Measurements from ENCODE around the gene NLRP5. TPM values are rescaled to one million over a fixed set of nuclear protein-coding genes. Genes with fewer than 3 reads are reported as not detected.

Gene NLRP5
- total RNA-seq, 1 experiment from 2014 or later, result not detected

DNA sequence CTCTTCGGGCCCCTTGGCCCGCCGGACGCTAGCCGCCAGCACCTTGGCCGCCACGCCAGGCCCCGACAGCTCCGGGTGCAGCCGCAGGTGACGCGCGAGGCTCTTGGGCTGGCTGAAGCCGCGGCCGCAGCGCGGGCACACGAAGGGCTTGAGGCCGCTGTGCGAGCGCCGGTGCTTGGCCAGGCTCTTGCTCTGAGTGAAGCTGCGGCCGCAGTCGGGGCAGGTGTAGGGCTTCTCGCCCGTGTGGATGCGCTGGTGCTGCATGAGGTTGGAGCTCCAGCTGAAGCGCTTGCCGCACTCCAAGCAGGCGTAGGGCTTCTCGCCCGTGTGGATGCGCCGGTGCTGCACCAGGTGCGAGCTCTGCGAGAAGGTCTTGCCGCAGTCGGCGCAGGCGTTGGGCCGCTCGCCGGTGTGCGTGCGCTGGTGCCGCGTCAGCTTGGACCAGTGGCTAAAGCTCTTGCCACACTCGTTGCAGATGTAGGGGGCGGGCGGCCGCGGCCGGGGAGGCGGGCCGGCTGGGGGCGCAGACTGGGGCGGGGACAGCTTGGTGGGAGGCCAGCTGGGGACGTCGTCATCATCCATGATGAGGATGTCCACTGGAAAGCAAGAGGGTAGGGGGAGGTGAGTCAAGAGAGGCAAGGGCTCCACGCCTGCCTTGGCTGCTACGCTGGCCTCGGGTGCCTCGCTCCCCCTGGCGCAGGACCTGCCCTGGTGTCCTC, 102.1 kb downstream of the NLRP5 start:
- POLR2A ChIA-PET, result interaction anchor here (0.8 kb wide), 1 partner anchor 703 kb away, joined by 3 read pairs; no protein-coding TSS in a partner anchor
- no peak for TF ChIP-seq POLR2AphosphoS5 (IDR thresholded peaks at IDR 0.05; ENCODE audit: low read depth, low read length)
- no peak overlapping the region for H3K27ac ChIP-seq (ENCODE audit: low read length)
- no peaks in the 10 kb centered on the region for H3K9me3 ChIP-seq (ENCODE audit: control insufficient read depth, insufficient read depth, low read depth, low read length)
- ATAC-seq (no peak), DNase-seq (ENCODE audit: low read depth, low spot score) (no peak)
- no TSS peak for BruUV-seq (replicated peaks)
- H3K27me3 ChIP-seq (ENCODE audit: control insufficient read depth, insufficient read depth, low read length), result no peaks in the 10 kb centered on the region
- intact Hi-C loops (cut with micrococcal nuclease; ENCODE audit: unreplicated experiment) (no loop called here), in situ Hi-C loops (cut with HindIII; ENCODE audit: low pct_unique_long_range_greater_than_20kb, low sequenced_read_pairs) (no loop called here)
- CTCF ChIA-PET, result no interaction called here
- H3K36me3 ChIP-seq (ENCODE audit: control insufficient read depth, insufficient read depth, low read length), result no peaks in the 10 kb centered on the region
- H3K4me1 ChIP-seq (ENCODE audit: control insufficient read depth, insufficient read depth, low read length), result peaks cover 27% of the 10 kb centered on the region
- no peak overlapping the region for H3K4me3 ChIP-seq (ENCODE audit: low read depth in 2 of 2, low read length in 2 of 2)

DNA sequence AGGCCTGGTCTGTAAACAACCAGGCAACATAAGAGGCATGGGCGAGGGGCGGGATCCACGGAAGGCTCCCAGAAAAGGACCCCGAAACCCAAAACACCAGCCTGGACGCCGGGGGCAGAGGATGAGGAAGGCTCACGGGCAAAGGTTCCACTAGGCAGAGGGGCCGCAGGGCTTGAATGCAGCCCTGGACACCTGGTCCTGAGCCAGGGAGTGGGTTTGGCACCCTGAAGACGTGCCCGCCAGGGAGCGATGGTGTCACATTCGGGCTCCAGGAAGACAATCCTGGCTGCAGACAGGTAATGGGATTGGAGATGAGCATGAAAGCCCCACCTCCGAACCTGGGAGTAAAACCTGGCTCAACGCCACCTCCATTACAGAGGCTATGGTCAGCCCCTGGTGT, 102.8 kb downstream of the NLRP5 start:
- CTCF ChIA-PET, result no interaction called here
- intact Hi-C loops (cut with micrococcal nuclease; ENCODE audit: unreplicated experiment) (no loop called here), in situ Hi-C loops (cut with HindIII; ENCODE audit: low pct_unique_long_range_greater_than_20kb, low sequenced_read_pairs) (no loop called here)
- POLR2A ChIA-PET, result interaction anchor here (0.8 kb wide), 1 partner anchor 702 kb away, joined by 3 read pairs; no protein-coding TSS in a partner anchor
- no peak overlapping the region for H3K4me3 ChIP-seq (ENCODE audit: low read depth in 2 of 2, low read length in 2 of 2)
- BruUV-seq (replicated peaks), result no TSS peak
- no peaks in the 10 kb centered on the region for H3K36me3 ChIP-seq (ENCODE audit: control insufficient read depth, insufficient read depth, low read length)
- H3K9me3 ChIP-seq (ENCODE audit: control insufficient read depth, insufficient read depth, low read depth, low read length), result no peaks in the 10 kb centered on the region
- H3K4me1 ChIP-seq (ENCODE audit: control insufficient read depth, insufficient read depth, low read length), result peaks cover 27% of the 10 kb centered on the region
- ATAC-seq (no peak), DNase-seq (ENCODE audit: low read depth, low spot score) (no peak)
- TF ChIP-seq POLR2AphosphoS5 (IDR thresholded peaks at IDR 0.05; ENCODE audit: low read depth, low read length) (no peak), SIN3A (IDR thresholded peaks at IDR 0.05; ENCODE audit: borderline replicate concordance, insufficient read depth, low read depth, low read length) (no peak), TCF7L2 (IDR thresholded peaks at IDR 0.05; ENCODE audit: low read depth, low read length) (no peak)
- TF ChIP-seq, protein P1, sequence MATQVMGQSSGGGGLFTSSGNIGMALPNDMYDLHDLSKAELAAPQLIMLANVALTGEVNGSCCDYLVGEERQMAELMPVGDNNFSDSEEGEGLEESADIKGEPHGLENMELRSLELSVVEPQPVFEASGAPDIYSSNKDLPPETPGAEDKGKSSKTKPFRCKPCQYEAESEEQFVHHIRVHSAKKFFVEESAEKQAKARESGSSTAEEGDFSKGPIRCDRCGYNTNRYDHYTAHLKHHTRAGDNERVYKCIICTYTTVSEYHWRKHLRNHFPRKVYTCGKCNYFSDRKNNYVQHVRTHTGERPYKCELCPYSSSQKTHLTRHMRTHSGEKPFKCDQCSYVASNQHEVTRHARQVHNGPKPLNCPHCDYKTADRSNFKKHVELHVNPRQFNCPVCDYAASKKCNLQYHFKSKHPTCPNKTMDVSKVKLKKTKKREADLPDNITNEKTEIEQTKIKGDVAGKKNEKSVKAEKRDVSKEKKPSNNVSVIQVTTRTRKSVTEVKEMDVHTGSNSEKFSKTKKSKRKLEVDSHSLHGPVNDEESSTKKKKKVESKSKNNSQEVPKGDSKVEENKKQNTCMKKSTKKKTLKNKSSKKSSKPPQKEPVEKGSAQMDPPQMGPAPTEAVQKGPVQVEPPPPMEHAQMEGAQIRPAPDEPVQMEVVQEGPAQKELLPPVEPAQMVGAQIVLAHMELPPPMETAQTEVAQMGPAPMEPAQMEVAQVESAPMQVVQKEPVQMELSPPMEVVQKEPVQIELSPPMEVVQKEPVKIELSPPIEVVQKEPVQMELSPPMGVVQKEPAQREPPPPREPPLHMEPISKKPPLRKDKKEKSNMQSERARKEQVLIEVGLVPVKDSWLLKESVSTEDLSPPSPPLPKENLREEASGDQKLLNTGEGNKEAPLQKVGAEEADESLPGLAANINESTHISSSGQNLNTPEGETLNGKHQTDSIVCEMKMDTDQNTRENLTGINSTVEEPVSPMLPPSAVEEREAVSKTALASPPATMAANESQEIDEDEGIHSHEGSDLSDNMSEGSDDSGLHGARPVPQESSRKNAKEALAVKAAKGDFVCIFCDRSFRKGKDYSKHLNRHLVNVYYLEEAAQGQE (IDR thresholded peaks at IDR 0.05; ENCODE audit: insufficient read depth in 1 of 2, low read depth in 2 of 2, low read length in 1 of 2), result no peak
- TF ChIP-seq, protein P2, sequence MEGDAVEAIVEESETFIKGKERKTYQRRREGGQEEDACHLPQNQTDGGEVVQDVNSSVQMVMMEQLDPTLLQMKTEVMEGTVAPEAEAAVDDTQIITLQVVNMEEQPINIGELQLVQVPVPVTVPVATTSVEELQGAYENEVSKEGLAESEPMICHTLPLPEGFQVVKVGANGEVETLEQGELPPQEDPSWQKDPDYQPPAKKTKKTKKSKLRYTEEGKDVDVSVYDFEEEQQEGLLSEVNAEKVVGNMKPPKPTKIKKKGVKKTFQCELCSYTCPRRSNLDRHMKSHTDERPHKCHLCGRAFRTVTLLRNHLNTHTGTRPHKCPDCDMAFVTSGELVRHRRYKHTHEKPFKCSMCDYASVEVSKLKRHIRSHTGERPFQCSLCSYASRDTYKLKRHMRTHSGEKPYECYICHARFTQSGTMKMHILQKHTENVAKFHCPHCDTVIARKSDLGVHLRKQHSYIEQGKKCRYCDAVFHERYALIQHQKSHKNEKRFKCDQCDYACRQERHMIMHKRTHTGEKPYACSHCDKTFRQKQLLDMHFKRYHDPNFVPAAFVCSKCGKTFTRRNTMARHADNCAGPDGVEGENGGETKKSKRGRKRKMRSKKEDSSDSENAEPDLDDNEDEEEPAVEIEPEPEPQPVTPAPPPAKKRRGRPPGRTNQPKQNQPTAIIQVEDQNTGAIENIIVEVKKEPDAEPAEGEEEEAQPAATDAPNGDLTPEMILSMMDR (IDR thresholded peaks at IDR 0.05), result no peak
- H3K27ac ChIP-seq (ENCODE audit: low read length), result no peak overlapping the region
- no peaks in the 10 kb centered on the region for H3K27me3 ChIP-seq (ENCODE audit: control insufficient read depth, insufficient read depth, low read length)

DNA sequence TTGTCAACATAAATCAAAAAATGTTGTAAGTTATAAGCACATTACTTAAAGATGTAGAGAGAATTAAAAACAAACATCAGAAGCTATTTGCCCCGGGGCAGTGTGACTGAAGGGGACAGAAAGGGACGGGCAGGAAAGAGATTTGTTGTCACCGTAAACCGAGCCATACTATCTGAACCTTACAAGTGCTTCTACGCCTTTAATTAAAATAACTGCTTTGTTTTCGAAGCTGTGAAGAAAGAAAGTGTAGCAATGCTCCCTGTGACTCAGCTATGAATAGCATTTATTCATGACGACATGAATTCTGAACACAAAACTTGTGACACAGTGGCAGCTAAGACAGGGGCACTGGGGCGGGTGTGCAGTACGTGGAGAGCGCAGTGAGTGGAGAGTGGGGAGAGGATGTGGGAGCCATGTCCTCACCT, 104.5 kb downstream of the NLRP5 start:
- Histone ChIP-seq H3K27ac (ENCODE audit: low read length) (peak overlapping the region; percentile 94), H3K9me3 (ENCODE audit: control insufficient read depth, insufficient read depth, low read depth, low read length) (no peaks in the 10 kb centered on the region), H3K36me3 (ENCODE audit: control insufficient read depth, insufficient read depth, low read length) (no peaks in the 10 kb centered on the region), H3K4me3 (ENCODE audit: low read depth in 2 of 2, low read length in 2 of 2) (peak overlapping the region; percentile 46 to 69), H3K27me3 (ENCODE audit: control insufficient read depth, insufficient read depth, low read length) (no peaks in the 10 kb centered on the region), H3K4me1 (ENCODE audit: control insufficient read depth, insufficient read depth, low read length) (peaks cover 22% of the 10 kb centered on the region)
- TF ChIP-seq, protein P2 (IDR thresholded peaks at IDR 0.05), result no peak
- TF ChIP-seq, protein P1 (IDR thresholded peaks at IDR 0.05; ENCODE audit: insufficient read depth in 1 of 2, low read depth in 2 of 2, low read length in 1 of 2), result no peak
- TF ChIP-seq TCF7L2 (IDR thresholded peaks at IDR 0.05; ENCODE audit: low read depth, low read length) (no peak), POLR2AphosphoS5 (IDR thresholded peaks at IDR 0.05; ENCODE audit: low read depth, low read length) (no peak), SIN3A (IDR thresholded peaks at IDR 0.05; ENCODE audit: borderline replicate concordance, insufficient read depth, low read depth, low read length) (no peak)
- CTCF ChIA-PET, result interaction anchor here (0.6 to 0.8 kb wide), 2 partner anchors 25 to 113 kb away, joined by 3 to 16 read pairs; no protein-coding TSS in a partner anchor
- in situ Hi-C loops (cut with HindIII; ENCODE audit: low pct_unique_long_range_greater_than_20kb, low sequenced_read_pairs), result no loop called here
- ATAC-seq (peak; percentile 27), DNase-seq (ENCODE audit: low read depth, low spot score) (no peak)
- BruUV-seq (replicated peaks), result no TSS peak
- POLR2A ChIA-PET, result no interaction called here
- intact Hi-C loops (cut with micrococcal nuclease; ENCODE audit: unreplicated experiment), result no loop called here
